Spleen (tissue), 11 donors: ENCODE measurements around the gene LETMD1. TPM values are rescaled to one million over a fixed set of nuclear protein-coding genes. Genes with fewer than 3 reads are reported as not detected.
A peak's percentile ranks its signal among the peaks of the same experiment; 100 is the strongest.

Source experiments
- DNase-seq: peaks from one replicate; pipeline ENCODE4 v3.0.0-alpha.2; 2020
- H3K27ac ChIP-seq, 8 donors: fragments of 200-600 bp; sonication (generic) in 7 of 8; 1 replicate in 4 of 8; 2 replicates in 4 of 8; pipeline versions ENCODE4 v1.5.0 to v1.8.0; 2016 to 2021; ENCODE audit warnings: inconsistent platforms in 4 of 8, mild to moderate bottlenecking in 4 of 8, moderate library complexity in 1 of 8
- H3K27me3 ChIP-seq, 7 donors: fragments of 200-600 bp; sonication (generic) in 6 of 7; replicated peaks in 1 of 7; 1 replicate in 4 of 7; 2 replicates in 3 of 7; pipeline versions ENCODE4 v1.5.0 to v1.8.0; 2016 to 2021; ENCODE audit warnings: inconsistent platforms in 3 of 7, mild to moderate bottlenecking in 1 of 7
- H3K36me3 ChIP-seq, 6 donors: fragments of 200-600 bp; sonication (generic) in 5 of 6; 1 replicate in 4 of 6; 2 replicates in 2 of 6; pipeline versions ENCODE4 v1.5.0 to v1.8.0; 2016 to 2021; ENCODE audit warnings: inconsistent platforms in 2 of 6
- H3K4me1 ChIP-seq, 6 donors: fragments of 200-600 bp; sonication (generic) in 5 of 6; 1 replicate in 3 of 6; 2 replicates in 3 of 6; pipeline versions ENCODE4 v1.5.0 to v1.8.0; 2016 to 2021; ENCODE audit warnings: inconsistent platforms in 3 of 6
- H3K4me3 ChIP-seq, 8 donors: fragments of 200-600 bp; sonication (generic) in 7 of 8; 1 replicate in 4 of 8; 2 replicates in 4 of 8; pipeline versions ENCODE4 v1.5.0 to v1.8.0; 2016 to 2021; ENCODE audit warnings: inconsistent platforms in 4 of 8, mild to moderate bottlenecking in 4 of 8, moderate library complexity in 2 of 8
- H3K9me3 ChIP-seq, 8 donors: fragments of 200-600 bp; sonication (generic) in 7 of 8; 1 replicate in 4 of 8; 2 replicates in 4 of 8; pipeline versions ENCODE4 v1.5.0 to v1.8.0; 2016 to 2021; ENCODE audit warnings: inconsistent platforms in 4 of 8
- POLR2A ChIP-seq, 3 donors: fragments of 450-650 bp; IDR thresholded peaks; one replicate each; pipeline ENCODE4 v1.5.1; 2017; ENCODE audit warnings: antibody characterized with exemption in 3 of 3, mild to moderate bottlenecking in 1 of 3
- POLR2AphosphoS5 ChIP-seq, 3 donors: sonication (generic); formaldehyde crosslinking; IDR thresholded peaks; one replicate each; pipeline ENCODE4 v1.5.1; 2017; ENCODE audit warnings: antibody characterized with exemption in 3 of 3
- WGBS, 5 donors: extraction: QIAGEN DNeasy Blood & Tissue Kit in 3 of 5; methylation state at CpG; one replicate each; pipeline versions ENCODE4 v1.1.5 to v1.1.7; 2013 to 2018; 5-methylcytosine and 5-hydroxymethylcytosine counted together
- intact Hi-C: fragments of 100-400 bp; cut with DNase I; formaldehyde crosslinking; loops from one replicate; pipeline ENCODE4 v1.15.0; 2023; ENCODE audit warnings: low total_unique reads
- polyA plus RNA-seq, 3 donors: library from polyadenylated mRNA; stranded (reverse); fragments of 200-250 nt; gene quantifications; one replicate each; pipeline ENCODE4 v1.2.1, GENCODE V29; 2013
- total RNA-seq, 7 donors: library from RNA; depleted of rRNA in 3 of 7; stranded (reverse); fragments of >200 nt in 3 of 7; fragmentation: NEBNext Ultra II Directional in 4 of 7; extraction: Animal tissue kit (Norgen Biotek cat#: 25700) in 4 of 7; gene quantifications; one replicate each; pipeline versions ENCODE4 v1.1.0 to v1.2.1, GENCODE V29; 2016 to 2021
- TF ChIP-seq, protein P1 (sequence below), 11 experiments: fragments of 200-600 bp in 7 of 11; fragments of 450-650 bp in 4 of 11; sonication (generic) in 4 of 11; IDR thresholded peaks in 8 of 11; conservative IDR thresholded peaks in 3 of 11; 1 replicate in 7 of 11; 2 replicates in 4 of 11; pipeline versions ENCODE4 v1.4.0 to v1.8.0; 2016 to 2021; ENCODE audit warnings: antibody characterized with exemption in 11 of 11, inconsistent platforms in 4 of 11, mild to moderate bottlenecking in 1 of 11
- donor health status: healthy with polysubstance abuse.
- donor health status: DM: no; HTN: no; CAD: no; lungs with moderate emphysema.
- donor health status: DM: no; HTN: no; CAD: no.
- donor health status: Bipolar disorder and iron deficiency.
- donor health status: healthy.
- donor health status: DM: no; HTN: no; CAD: no.
- donor health status: DM: yes; HTN: yes; CAD: no.

Gene LETMD1
- total and polyA plus RNA-seq, 10 donors: 51.4 to 85.2 (median 60.0) TPM

GRCh38 chr12:51083126-51083833, 35.2 kb downstream of the LETMD1 start, which contains the start of gene CSRNP2:
TSS of gene CSRNP2 (minus strand) at chr12:51083596. CDS start at chr12:51076561, 7,035 bp downstream.
- H3K27ac ChIP-seq: peak within 1 kb of the TSS; percentile 67 to 96 (median 94)
- H3K4me3 ChIP-seq: peak within 1 kb of the TSS; percentile 32 to 97 (median 79)
- WGBS, 5 donors: 0 to 1% (median 1%) methylated on average over 50 to 74 of the region's 74 CpGs
- DNase-seq: peak; percentile 100
- TF ChIP-seq POLR2AphosphoS5 (IDR thresholded peaks at IDR 0.05) (peak; percentile 100), POLR2A (IDR thresholded peaks at IDR 0.05) (peak; percentile 94 to 99 (median 99))
- TF ChIP-seq, protein P1, sequence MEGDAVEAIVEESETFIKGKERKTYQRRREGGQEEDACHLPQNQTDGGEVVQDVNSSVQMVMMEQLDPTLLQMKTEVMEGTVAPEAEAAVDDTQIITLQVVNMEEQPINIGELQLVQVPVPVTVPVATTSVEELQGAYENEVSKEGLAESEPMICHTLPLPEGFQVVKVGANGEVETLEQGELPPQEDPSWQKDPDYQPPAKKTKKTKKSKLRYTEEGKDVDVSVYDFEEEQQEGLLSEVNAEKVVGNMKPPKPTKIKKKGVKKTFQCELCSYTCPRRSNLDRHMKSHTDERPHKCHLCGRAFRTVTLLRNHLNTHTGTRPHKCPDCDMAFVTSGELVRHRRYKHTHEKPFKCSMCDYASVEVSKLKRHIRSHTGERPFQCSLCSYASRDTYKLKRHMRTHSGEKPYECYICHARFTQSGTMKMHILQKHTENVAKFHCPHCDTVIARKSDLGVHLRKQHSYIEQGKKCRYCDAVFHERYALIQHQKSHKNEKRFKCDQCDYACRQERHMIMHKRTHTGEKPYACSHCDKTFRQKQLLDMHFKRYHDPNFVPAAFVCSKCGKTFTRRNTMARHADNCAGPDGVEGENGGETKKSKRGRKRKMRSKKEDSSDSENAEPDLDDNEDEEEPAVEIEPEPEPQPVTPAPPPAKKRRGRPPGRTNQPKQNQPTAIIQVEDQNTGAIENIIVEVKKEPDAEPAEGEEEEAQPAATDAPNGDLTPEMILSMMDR (IDR thresholded peaks at IDR 0.05 in 8 of 11, conservative IDR thresholded peaks at IDR 0.05 in 3 of 11): peak in 3 of 11 experiments; percentile 11 to 28 (median 13)
- no peaks in the 10 kb centered on the region for H3K36me3 ChIP-seq
- peaks cover 6 to 46% (median 23%) of the 10 kb centered on the region in 6 donors for H3K4me1 ChIP-seq
- no peaks in the 10 kb centered on the region for H3K9me3 ChIP-seq
- intact Hi-C loops: no loop called here
- H3K27me3 ChIP-seq: no peaks in the 10 kb centered on the region

DNA sequence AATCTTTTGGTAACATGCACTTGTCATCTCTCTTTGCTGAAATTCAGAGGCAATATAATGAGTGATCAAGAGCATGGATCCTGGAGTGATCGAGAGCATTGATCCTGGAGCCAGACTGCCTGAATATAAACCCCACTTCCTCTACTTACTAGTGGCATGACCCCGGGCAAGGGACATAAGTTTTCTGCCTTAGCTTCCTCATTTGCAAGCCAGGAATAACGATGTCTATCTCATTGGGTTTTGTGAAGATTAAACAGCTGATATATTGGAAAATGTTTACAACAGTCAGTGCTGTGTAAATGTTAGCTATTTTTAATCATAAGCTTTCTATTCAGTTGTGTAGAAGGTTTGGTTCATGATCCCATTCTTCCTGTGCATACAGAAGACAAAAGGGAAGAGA, 37.6 kb downstream of the LETMD1 start:
- intact Hi-C loops: no loop called here
- TF ChIP-seq, protein P1 (IDR thresholded peaks at IDR 0.05 in 8 of 11, conservative IDR thresholded peaks at IDR 0.05 in 3 of 11): no peak
- peaks cover 0 to 9% (median 0%) of the 10 kb centered on the region in 6 donors for H3K36me3 ChIP-seq

DNA sequence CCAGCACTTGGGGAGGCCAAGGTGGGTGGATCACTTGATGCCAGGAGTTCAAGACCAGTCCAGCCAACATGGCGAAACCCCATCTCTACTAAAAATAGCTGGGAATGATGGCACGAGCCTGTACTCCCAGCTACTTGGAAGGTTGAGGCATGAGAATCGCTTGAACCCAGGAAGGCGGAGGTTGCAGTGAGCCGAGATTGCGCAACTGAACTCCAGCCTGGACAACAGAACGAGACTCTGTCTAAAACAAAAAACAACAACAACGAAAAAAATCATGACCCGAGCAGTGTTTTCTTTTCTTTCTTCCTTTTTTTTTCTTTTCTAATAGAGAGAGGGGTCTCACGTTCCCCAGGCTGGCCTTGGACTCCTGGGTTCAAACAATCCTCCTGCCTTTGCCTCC, 38.8 kb downstream of the LETMD1 start:
- no peak overlapping the region for H3K27ac ChIP-seq
- DNase-seq: no peak
- no peak overlapping the region for H3K4me3 ChIP-seq
- intact Hi-C loops: no loop called here
- WGBS, 5 donors: 84 to 94% (median 88%) methylated on average over 10 of the region's 10 CpGs
- no peaks in the 10 kb centered on the region for H3K9me3 ChIP-seq
- TF ChIP-seq POLR2A (IDR thresholded peaks at IDR 0.05) (no peak), POLR2AphosphoS5 (IDR thresholded peaks at IDR 0.05) (no peak)
- TF ChIP-seq, protein P1 (IDR thresholded peaks at IDR 0.05 in 8 of 11, conservative IDR thresholded peaks at IDR 0.05 in 3 of 11): no peak
- peaks cover 0 to 18% (median 0%) of the 10 kb centered on the region in 6 donors for H3K36me3 ChIP-seq
- H3K27me3 ChIP-seq: no peaks in the 10 kb centered on the region
- peaks cover 6 to 26% (median 16%) of the 10 kb centered on the region in 6 donors for H3K4me1 ChIP-seq

More for the DNA sequence above, 37.6 kb downstream of the LETMD1 start:
- WGBS, 5 donors: 32 to 67% (median 45%) methylated on average over 3 of the region's 3 CpGs
- no peak overlapping the region for H3K4me3 ChIP-seq
- no peak for DNase-seq
- H3K9me3 ChIP-seq: no peaks in the 10 kb centered on the region
- H3K27me3 ChIP-seq: no peaks in the 10 kb centered on the region
- H3K27ac ChIP-seq: peak overlapping the region in 1 of 8 donors; percentile 24
- peaks cover 6 to 36% (median 22%) of the 10 kb centered on the region in 6 donors for H3K4me1 ChIP-seq

- DNase-seq: no peak
- Histone ChIP-seq H3K9me3 (no peaks in the 10 kb centered on the region), H3K4me3 (no peak overlapping the region), H3K4me1 (peaks cover 0 to 17% (median 7%) of the 10 kb centered on the region in 6 donors), H3K27ac (no peak overlapping the region), H3K36me3 (peaks cover 0 to 27% (median 0%) of the 10 kb centered on the region in 6 donors), H3K27me3 (no peaks in the 10 kb centered on the region)
- WGBS, 5 donors: 67 to 81% (median 76%) methylated on average over 3 of the region's 3 CpGs
- intact Hi-C loops: no loop called here
- TF ChIP-seq, protein P1 (IDR thresholded peaks at IDR 0.05 in 8 of 11, conservative IDR thresholded peaks at IDR 0.05 in 3 of 11): no peak
- TF ChIP-seq POLR2AphosphoS5 (IDR thresholded peaks at IDR 0.05): no peak
- no peak for TF ChIP-seq POLR2A (IDR thresholded peaks at IDR 0.05)
These were observed 39.7 kb downstream of the LETMD1 start for GRCh38 chr12:51087818-51088217.
